IPS-20b (cell line): ENCODE data around the gene PXDN.

ENCODE experiments used
- H3K27ac ChIP-seq: one replicate; pipeline ENCODE4 v1.5.1; 2013; ENCODE audit warnings: low read length
- H3K27me3 ChIP-seq: 2 replicates; pipeline ENCODE4 v1.6.1; 2013; ENCODE audit warnings: mild to moderate bottlenecking, low read length, inconsistent platforms; ENCODE audit not compliant: insufficient read depth
- H3K36me3 ChIP-seq: 2 replicates; pipeline ENCODE4 v1.6.1; 2013; ENCODE audit warnings: low read depth, mild to moderate bottlenecking, inconsistent platforms, low read length, moderate library complexity; ENCODE audit not compliant: insufficient read depth
- H3K4me1 ChIP-seq: 2 replicates; pipeline ENCODE4 v1.6.1; 2013; ENCODE audit warnings: mild to moderate bottlenecking, control low read depth, inconsistent platforms, low read length, moderate library complexity; ENCODE audit not compliant: insufficient read depth
- H3K4me3 ChIP-seq: 2 replicates; pipeline ENCODE4 v1.5.1; 2013; ENCODE audit warnings: mild to moderate bottlenecking, low read length, inconsistent platforms
- H3K9ac ChIP-seq: 2 replicates; pipeline ENCODE4 v1.6.1; 2013; ENCODE audit warnings: low read depth, mild to moderate bottlenecking, inconsistent platforms, low read length, moderate library complexity
- H3K9me3 ChIP-seq: 2 replicates; pipeline ENCODE4 v1.6.1; 2013; ENCODE audit warnings: mild to moderate bottlenecking, low read depth, low read length, inconsistent platforms; ENCODE audit not compliant: insufficient read depth

The PXDN gene

GRCh38 chr2:1607236-1607920, 136.9 kb downstream of the PXDN start:
- H3K27ac ChIP-seq: no peak overlapping the region
- H3K9me3 ChIP-seq: no peaks in the 10 kb centered on the region
- H3K36me3 ChIP-seq: no peaks in the 10 kb centered on the region; the same call in 1 of the 2 replicates
- H3K4me1 ChIP-seq: peaks cover 8% of the 10 kb centered on the region; the same call in 1 of the 2 replicates
- H3K9ac ChIP-seq: no peak overlapping the region
- H3K27me3 ChIP-seq: no peaks in the 10 kb centered on the region
- no peak overlapping the region for H3K4me3 ChIP-seq

GRCh38 chr2:1606421-1607235, 137.7 kb downstream of the PXDN start:
- no peaks in the 10 kb centered on the region for H3K9me3 ChIP-seq
- H3K4me3 ChIP-seq: no peak overlapping the region
- no peaks in the 10 kb centered on the region for H3K27me3 ChIP-seq
- no peaks in the 10 kb centered on the region for H3K36me3 ChIP-seq
- H3K9ac ChIP-seq: peak overlapping the region; percentile 50; the same call in 1 of the 2 replicates
- H3K27ac ChIP-seq: no peak overlapping the region
- H3K4me1 ChIP-seq: peaks cover 8% of the 10 kb centered on the region; the same call in 1 of the 2 replicates

GRCh38 chr2:1606046-1606400, 138.3 kb downstream of the PXDN start:
- Histone ChIP-seq H3K36me3 (no peaks in the 10 kb centered on the region), H3K4me3 (no peak overlapping the region), H3K9ac (peak overlapping the region; percentile 50; the same call in 1 of the 2 replicates), H3K27ac (no peak overlapping the region), H3K4me1 (peaks cover 8% of the 10 kb centered on the region; the same call in 1 of the 2 replicates), H3K9me3 (no peaks in the 10 kb centered on the region), H3K27me3 (no peaks in the 10 kb centered on the region)

DNA sequence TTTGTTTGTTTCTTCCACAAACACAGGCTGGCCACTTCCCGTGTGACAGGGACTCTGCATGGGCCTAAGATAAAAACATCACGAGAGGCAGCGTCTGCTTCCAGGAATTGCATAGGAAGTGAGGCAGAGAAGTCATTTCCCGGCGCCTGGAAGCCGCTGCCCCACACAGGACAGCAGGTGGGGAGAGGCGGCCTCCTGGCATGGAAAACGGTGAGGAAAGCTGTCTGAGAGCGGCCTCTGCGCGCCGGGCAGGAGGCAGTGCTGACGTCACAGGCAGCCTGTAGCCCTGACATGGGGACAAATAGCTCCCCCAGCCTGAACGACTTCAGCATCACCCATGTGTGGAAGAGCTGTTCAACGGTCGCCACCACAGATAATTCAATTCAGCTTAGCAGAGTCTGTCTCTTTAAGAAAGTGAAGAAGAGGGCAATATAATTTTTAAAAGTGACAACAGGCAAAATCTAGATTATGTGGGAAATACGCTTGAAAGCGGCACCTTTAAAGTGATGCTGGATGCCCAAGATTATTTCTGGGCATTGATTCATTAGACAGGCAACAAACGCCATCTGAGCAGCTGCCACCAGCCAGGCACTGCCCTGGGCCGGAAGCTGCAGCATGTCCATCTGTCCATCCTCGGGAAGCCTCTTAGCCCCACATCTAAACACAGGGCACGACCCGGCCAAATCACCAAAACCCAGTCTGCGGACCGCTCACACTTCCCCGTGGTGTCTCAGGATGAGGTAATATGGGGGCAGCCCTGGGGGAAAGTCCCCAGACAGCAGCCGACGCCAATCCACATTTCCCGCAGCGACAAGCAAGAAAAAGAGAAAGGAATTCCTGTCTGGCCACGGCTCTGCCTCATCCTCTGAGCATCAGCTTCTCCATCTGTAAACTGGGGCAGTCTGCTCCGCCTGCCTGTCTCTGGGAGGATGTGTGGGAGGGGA, 138.9 kb downstream of the PXDN start:
- Histone ChIP-seq H3K27ac (no peak overlapping the region), H3K27me3 (no peaks in the 10 kb centered on the region), H3K9me3 (no peaks in the 10 kb centered on the region), H3K4me1 (peaks cover 8% of the 10 kb centered on the region; the same call in 1 of the 2 replicates), H3K9ac (peak overlapping the region; percentile 50; the same call in 1 of the 2 replicates), H3K36me3 (no peaks in the 10 kb centered on the region), H3K4me3 (no peak overlapping the region)

DNA sequence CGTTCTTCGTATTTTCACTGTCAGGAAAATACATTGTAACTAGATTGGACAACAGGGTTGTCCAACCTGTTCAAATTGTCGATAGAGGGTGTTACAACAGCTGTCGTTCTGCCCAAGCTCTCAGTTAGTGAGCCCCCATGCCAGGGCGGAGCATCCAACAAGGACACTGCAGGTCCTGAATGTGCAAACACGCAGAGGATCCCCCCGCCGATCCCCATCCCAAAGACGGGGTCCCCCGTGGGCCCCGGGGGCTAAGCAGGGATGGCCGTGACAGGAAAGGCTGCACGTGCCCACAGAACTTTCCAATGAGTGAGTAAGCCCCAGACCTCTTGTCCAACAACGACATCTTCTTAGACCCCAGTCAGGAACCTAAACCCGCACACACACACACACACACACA, 140.8 kb downstream of the PXDN start:
- Histone ChIP-seq H3K36me3 (no peaks in the 10 kb centered on the region), H3K4me1 (peaks cover 8% of the 10 kb centered on the region; the same call in 1 of the 2 replicates), H3K9me3 (no peaks in the 10 kb centered on the region), H3K4me3 (no peak overlapping the region), H3K27ac (no peak overlapping the region), H3K27me3 (no peaks in the 10 kb centered on the region), H3K9ac (no peak overlapping the region)

GRCh38 chr2:1603059-1603458, 141.3 kb downstream of the PXDN start:
- no peaks in the 10 kb centered on the region for H3K27me3 ChIP-seq
- no peak overlapping the region for H3K4me3 ChIP-seq
- H3K4me1 ChIP-seq: peaks cover 8% of the 10 kb centered on the region; the same call in 1 of the 2 replicates
- H3K9me3 ChIP-seq: no peaks in the 10 kb centered on the region
- H3K9ac ChIP-seq: no peak overlapping the region
- H3K27ac ChIP-seq: no peak overlapping the region
- H3K36me3 ChIP-seq: no peaks in the 10 kb centered on the region

DNA sequence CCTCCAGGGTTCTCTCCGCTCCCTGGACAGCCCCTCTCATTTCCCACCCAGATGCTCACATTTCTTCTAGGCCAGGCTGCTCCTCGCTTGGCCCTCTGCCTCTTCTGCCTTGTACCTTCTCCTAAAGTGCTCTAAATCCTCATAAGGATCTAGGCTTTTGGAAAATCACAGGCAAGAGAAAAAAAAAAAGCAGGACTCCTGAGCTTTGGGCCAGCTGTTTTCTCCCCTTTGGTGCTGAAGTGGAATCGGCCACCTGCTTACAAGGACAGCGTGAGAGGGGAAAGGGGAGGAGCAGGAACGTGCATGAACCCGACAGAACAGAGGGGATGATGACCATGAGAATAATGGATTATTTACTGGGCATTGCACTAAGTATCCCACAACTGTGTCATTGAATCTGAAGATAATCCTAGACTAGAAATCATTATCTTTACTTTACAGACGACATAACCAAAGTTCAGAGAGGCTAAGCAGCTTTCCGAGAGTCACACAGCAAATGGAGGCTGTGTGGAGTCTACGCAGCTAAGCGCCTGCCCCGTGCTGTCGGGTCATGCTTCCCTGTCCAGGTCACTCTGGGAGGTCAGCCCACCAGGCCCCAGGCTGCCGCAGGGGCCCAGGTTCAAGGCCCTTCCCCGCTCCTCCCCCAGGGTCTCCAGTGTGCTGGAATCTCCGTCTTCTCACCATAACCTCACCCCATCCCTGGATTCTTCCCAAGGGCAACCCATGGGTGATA, 141.9 kb downstream of the PXDN start:
- no peak overlapping the region for H3K9ac ChIP-seq
- no peaks in the 10 kb centered on the region for H3K9me3 ChIP-seq
- no peak overlapping the region for H3K27ac ChIP-seq
- peaks cover 8% of the 10 kb centered on the region; the same call in 1 of the 2 replicates for H3K4me1 ChIP-seq
- H3K36me3 ChIP-seq: no peaks in the 10 kb centered on the region
- no peaks in the 10 kb centered on the region for H3K27me3 ChIP-seq
- H3K4me3 ChIP-seq: no peak overlapping the region

DNA sequence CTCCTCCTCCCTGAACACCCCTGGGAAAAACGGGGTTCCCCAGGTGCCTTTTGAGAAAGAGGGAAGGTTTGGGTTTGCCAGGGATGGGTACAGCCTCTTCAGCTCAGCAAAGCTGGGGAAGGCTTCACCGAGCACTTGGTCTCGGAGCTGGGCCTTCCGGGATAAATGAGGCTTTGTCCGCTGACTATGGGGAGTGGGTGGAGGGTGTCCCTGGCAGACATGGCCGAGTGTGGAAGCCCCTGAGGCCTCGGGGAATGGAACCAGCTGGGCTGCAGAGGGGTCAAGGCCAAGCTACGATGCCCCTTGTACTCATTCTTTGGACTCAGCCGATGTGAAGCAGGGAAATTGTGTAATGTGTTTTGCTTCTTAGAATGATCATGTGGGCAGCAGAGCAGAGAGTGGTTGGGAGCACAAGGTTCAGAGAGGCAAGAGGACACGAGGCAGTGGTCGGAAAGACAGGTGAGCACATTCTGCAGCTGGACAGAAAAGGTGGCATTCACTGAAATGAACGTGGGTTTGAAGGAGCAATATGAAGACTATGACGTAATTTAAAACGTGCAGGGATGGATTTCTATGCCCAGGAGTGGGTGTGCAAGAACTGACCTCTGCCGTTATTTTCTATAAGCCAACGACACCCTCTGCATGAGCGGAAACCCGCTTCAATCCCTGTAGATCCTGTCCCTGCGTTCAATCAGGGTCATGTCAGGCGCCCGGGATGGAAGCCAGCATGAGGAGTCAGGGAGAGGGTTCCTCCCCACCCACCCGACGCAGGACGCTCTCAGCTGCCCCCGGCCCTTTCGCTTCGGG, 142.6 kb downstream of the PXDN start:
- Histone ChIP-seq H3K9me3 (0 out of 2 replicates have a peak, but pooled peaks cover 3% of the 10 kb centered on the region), H3K4me3 (no peak overlapping the region), H3K27me3 (no peaks in the 10 kb centered on the region), H3K27ac (no peak overlapping the region), H3K36me3 (no peaks in the 10 kb centered on the region), H3K9ac (no peak overlapping the region), H3K4me1 (peaks cover 8% of the 10 kb centered on the region; the same call in 1 of the 2 replicates)

DNA sequence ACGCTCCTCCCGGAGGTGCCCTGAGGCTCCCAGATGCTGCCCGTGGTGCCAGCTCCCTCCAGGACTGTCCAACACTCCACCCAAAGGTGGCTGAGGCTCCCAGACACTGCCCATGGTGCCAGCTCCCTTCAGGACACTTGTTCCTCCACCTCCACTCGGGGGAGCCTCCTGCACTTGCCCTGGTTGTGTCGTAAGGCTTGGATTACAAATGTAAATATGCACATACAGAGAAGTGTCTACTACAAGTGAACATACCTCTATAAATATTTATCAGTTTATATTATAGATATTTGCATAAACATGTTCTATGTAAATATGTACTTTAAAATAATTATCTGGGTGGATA, 143.3 kb downstream of the PXDN start:
- H3K9ac ChIP-seq: no peak overlapping the region
- peaks cover 5% of the 10 kb centered on the region; the same call in 1 of the 2 replicates for H3K4me1 ChIP-seq
- no peak overlapping the region for H3K27ac ChIP-seq
- no peaks in the 10 kb centered on the region for H3K27me3 ChIP-seq
- H3K4me3 ChIP-seq: no peak overlapping the region
- H3K36me3 ChIP-seq: no peaks in the 10 kb centered on the region
- H3K9me3 ChIP-seq: 0 out of 2 replicates have a peak, but pooled peaks cover 3% of the 10 kb centered on the region
